Muscle layer of colon (tissue), 2 donors: ENCODE results near the gene TLNRD1.

ENCODE experiments used
- H3K27ac ChIP-seq: one replicate; pipeline ENCODE4 v1.7.0; 2013; ENCODE audit warnings: low read depth, mild to moderate bottlenecking, low read length, moderate library complexity
- H3K27me3 ChIP-seq, 2 donors: one replicate each; pipeline ENCODE4 v1.7.0; 2013; ENCODE audit warnings: low read length in 2 of 2, mild to moderate bottlenecking in 2 of 2; ENCODE audit not compliant: insufficient read depth in 2 of 2, control insufficient read depth in 1 of 2
- H3K36me3 ChIP-seq: one replicate; pipeline ENCODE4 v1.7.0; 2013; ENCODE audit warnings: mild to moderate bottlenecking, low read length; ENCODE audit not compliant: insufficient read depth
- H3K4me1 ChIP-seq: one replicate; pipeline ENCODE4 v1.7.0; 2013; ENCODE audit warnings: mild to moderate bottlenecking, low read length; ENCODE audit not compliant: insufficient read depth
- H3K4me3 ChIP-seq, 2 donors: one replicate each; pipeline ENCODE4 v1.7.0; 2013; ENCODE audit warnings: low read length in 2 of 2, low read depth in 1 of 2, mild to moderate bottlenecking in 1 of 2, moderate library complexity in 1 of 2
- H3K9ac ChIP-seq: one replicate; pipeline ENCODE4 v1.7.0; 2013; ENCODE audit warnings: low read length
- H3K9me3 ChIP-seq: one replicate; pipeline ENCODE4 v1.7.0; 2013; ENCODE audit warnings: mild to moderate bottlenecking, low read length
- donor health status: abdominal sarcoma.
- donor health status: Adenocarcinoma of cecum.

Gene TLNRD1

DNA sequence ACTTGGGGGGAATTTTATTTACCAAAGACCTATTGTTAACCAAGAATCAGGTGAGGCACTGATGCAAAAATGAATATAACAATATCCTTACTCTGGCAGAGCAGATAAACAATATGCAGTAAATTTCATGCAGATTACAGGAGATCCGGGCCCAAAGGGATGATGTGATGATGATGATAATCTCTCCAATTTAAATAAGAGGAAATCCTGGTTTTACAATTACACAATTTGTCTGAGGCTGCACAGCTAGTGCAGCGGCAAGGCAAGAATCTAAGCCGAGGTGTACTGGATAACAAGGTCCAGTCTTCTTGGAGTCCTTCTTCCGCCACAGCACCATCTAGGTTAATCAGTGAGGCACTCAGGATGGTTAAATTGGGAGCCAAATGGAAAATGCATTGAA is 8.7 kb upstream of the TLNRD1 start:
- Histone ChIP-seq H3K27ac (no peak overlapping the region), H3K36me3 (no peaks in the 10 kb centered on the region), H3K27me3 (no peaks in the 10 kb centered on the region), H3K4me3 (no peak overlapping the region), H3K4me1 (peaks cover 31% of the 10 kb centered on the region), H3K9me3 (no peaks in the 10 kb centered on the region), H3K9ac (no peak overlapping the region)

DNA sequence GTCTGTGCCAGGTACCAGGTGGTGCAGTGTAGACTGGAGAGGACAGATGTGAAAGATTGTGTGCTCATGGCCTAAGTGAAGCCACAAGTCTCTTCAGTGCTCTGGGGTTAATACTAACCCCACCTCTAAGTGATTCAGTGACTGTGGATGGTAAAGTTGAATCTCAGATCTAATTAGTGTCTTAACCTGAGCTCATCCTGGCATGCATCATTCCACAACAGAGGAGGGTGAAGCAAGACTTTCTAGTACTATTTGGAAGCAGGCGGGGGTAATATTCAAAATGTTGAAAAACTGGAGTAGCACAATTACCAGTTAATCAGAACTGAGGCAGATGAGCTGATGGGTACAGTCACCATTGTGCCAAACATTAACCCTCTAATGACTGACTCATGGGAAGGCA is 8.3 kb upstream of the TLNRD1 start:
- Histone ChIP-seq H3K27ac (no peak overlapping the region), H3K27me3 (no peaks in the 10 kb centered on the region), H3K36me3 (no peaks in the 10 kb centered on the region), H3K9ac (no peak overlapping the region), H3K4me3 (no peak overlapping the region), H3K9me3 (no peaks in the 10 kb centered on the region), H3K4me1 (peaks cover 31% of the 10 kb centered on the region)

DNA sequence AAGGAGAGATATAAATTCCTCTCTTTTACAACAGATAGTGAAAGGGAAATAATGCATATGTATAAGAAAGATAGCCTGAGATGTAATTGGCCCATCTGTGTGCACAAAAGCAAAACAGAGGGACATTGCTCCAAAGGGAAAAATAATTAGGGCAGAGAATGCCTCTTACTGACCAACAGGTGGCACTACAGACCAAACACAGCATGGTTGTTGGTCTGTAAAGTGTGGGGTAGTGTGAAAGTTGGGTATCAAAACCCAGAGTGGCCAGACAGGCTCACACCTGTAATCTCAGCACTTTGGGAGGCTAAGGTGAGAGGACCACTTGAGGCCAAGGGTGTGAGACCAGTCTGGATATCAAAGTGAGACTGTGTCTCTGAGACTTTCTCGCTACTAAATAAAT is 4.5 kb upstream of the TLNRD1 start:
- Histone ChIP-seq H3K4me1 (peaks cover 11% of the 10 kb centered on the region), H3K27me3 (no peaks in the 10 kb centered on the region), H3K36me3 (no peaks in the 10 kb centered on the region), H3K9ac (no peak overlapping the region), H3K9me3 (no peaks in the 10 kb centered on the region), H3K4me3 (no peak overlapping the region), H3K27ac (no peak overlapping the region)

DNA sequence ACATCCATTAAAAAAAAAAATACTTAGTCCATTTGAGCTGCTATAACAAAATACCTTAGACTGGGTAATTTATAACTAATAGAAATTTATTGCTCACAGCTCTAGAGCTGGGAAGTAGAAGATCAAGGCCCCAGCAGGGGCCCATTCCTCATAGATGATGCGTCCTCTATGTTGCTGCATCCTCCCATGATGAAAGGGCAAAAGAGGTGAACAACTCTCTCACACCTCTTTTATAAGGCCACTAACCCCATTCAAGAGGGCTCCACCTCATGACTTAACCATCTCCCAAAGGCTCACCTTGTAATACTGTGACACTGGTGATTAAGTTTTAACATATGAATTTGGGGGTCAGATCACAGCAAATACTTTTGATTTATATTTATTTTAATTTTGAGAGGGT is 3.0 kb upstream of the TLNRD1 start:
- Histone ChIP-seq H3K4me1 (peaks cover 9% of the 10 kb centered on the region), H3K27me3 (no peaks in the 10 kb centered on the region), H3K4me3 (no peak overlapping the region), H3K27ac (no peak overlapping the region), H3K9me3 (no peaks in the 10 kb centered on the region), H3K36me3 (no peaks in the 10 kb centered on the region), H3K9ac (no peak overlapping the region)

DNA sequence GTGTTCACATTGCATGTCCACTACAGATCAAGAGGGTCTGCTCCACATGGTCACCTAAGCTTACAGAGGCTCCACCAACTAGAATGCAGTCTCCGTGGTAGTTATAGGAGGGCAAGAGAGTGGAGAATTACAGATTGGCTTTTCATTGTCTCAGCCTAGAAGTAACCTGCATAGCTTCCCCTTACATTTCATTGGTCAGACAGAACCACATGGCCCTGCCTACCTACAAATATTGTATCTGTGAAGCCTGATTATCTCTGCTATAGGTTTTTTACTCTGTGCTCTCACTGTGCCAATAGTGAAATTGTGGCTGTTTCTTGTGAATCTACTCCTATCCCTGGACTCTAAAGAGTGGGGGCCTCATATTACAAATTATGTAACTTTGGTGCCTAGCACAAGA is 2.5 kb upstream of the TLNRD1 start:
- peaks cover 14% of the 10 kb centered on the region for H3K4me1 ChIP-seq
- H3K27ac ChIP-seq = no peak overlapping the region
- H3K9ac ChIP-seq = no peak overlapping the region
- no peaks in the 10 kb centered on the region for H3K27me3 ChIP-seq
- H3K9me3 ChIP-seq = no peaks in the 10 kb centered on the region
- no peak overlapping the region for H3K4me3 ChIP-seq
- peaks cover 2% of the 10 kb centered on the region for H3K36me3 ChIP-seq

DNA sequence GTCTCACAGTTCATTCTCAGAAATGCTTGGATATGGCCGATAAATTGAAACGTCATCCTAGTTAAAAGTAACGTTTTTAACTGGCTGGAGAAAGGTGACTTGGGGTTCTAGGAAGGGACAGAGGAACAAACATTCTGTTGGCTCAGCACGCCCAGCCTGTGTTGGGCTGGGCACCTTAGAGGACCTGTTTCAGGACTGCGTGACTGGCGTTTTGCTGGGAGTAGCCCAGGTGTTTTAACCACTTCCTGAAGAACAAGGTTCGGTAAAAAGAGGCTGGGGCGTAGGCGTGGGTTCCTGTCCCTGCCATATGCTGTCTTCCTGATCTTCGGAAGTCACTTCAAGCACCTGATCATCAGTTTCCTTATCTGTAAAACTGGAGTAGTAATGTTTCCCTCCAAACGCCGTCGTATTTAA is 1.1 kb upstream of the TLNRD1 start:
- H3K4me1 ChIP-seq = peaks cover 17% of the 10 kb centered on the region
- no peaks in the 10 kb centered on the region for H3K27me3 ChIP-seq
- H3K36me3 ChIP-seq = peaks cover 12% of the 10 kb centered on the region
- peak overlapping the region in 1 of 2 donors; percentile 92 for H3K4me3 ChIP-seq
- H3K27ac ChIP-seq = no peak overlapping the region
- H3K9me3 ChIP-seq = no peaks in the 10 kb centered on the region
- H3K9ac ChIP-seq = peak overlapping the region; percentile 89

DNA sequence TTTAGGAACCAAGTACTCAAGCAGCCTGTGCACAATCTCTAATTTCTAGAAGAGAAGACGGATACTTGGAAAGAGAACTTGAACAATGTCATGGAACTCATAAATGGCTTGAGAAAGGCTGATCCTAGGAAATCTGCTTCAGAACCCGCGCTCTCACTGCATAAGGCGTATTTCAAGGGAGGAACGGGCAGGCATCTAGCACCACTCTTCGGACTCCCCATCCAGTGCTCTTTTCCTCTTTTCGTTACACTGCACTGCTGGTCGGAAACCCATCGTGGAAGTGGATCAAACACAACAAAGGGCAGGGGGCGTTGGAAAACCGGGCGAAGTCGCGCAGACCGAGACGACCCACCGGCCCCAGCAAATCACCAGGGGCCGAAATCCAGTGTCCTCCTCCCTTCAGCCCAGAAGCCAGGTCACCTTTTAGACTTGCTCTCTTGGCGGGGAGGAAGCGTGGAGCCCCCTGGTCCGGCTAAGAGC is 539 bp upstream of the TLNRD1 start:
- peak overlapping the region; percentile 92 to 98 for H3K4me3 ChIP-seq
- peaks cover 12% of the 10 kb centered on the region for H3K36me3 ChIP-seq
- peaks cover 23% of the 10 kb centered on the region for H3K4me1 ChIP-seq
- H3K9ac ChIP-seq = peak overlapping the region; percentile 89
- H3K9me3 ChIP-seq = no peaks in the 10 kb centered on the region
- H3K27ac ChIP-seq = peak overlapping the region; percentile 98
- H3K27me3 ChIP-seq = no peaks in the 10 kb centered on the region

DNA sequence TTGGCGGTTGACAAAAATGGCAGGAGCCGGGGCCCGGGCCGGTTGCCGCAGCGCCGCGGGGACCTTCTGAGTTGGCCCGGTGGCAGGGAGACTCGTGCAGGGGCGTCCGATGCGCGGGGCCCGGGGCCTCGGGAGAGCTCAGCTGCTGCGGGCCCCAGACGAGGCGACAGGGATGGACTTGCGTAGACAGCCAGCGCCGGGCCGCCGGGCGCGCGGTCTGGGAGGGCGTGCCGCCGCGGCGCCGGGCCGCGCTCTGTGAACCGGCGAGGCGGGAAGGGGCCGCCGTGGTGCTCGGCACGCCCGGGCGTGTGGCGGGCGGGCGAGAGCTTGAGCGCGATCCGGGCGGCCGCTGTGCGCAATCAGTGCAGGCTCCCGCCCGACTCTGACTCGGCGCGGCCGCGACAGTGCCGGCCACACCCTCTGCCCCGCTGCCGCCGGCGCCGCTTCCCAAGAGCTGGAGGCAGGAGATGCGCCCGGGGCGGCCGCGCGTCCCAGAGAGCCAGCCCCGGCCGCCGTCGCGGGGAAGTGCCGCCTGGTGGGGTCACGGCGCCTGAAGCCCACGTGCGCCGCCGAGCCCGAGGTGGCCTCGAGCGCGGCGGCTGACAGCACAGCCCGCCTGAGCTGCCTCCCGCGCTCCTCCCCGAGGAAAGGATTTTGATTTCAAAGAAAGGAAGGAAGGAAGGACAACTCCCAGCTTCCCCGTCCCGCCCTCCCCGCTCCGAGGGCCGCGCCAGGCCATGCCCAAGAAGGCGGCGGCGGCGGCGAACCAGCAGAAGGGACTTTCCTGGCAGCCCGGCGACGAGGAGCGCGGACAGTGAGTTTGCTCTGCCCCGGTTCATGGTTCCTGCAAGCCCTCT is 657 bp downstream of the TLNRD1 start:
- Histone ChIP-seq H3K27ac (peak overlapping the region; percentile 98), H3K9me3 (no peaks in the 10 kb centered on the region), H3K4me3 (peak overlapping the region; percentile 92 to 98), H3K4me1 (peaks cover 23% of the 10 kb centered on the region), H3K9ac (peak overlapping the region; percentile 89), H3K27me3 (no peaks in the 10 kb centered on the region), H3K36me3 (peaks cover 12% of the 10 kb centered on the region)

DNA sequence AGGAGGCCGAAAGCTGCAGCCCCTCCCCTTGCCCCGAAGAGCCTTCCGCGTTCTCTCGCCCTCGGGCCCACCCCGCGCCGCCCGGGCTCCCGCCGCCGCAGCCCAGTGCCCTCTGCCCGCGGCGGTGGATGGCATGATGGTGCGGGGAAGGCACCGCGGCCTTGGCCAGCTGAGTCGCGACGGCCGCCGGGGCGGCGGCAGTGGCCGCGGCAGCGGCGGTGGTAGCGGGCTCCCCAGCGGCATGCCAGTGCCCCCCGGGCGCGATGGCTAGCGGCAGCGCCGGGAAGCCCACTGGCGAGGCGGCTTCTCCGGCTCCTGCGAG is 1.2 kb downstream of the TLNRD1 start:
- H3K9ac ChIP-seq = no peak overlapping the region
- no peaks in the 10 kb centered on the region for H3K27me3 ChIP-seq
- H3K9me3 ChIP-seq = no peaks in the 10 kb centered on the region
- peaks cover 12% of the 10 kb centered on the region for H3K36me3 ChIP-seq
- H3K27ac ChIP-seq = peak overlapping the region; percentile 74
- peak overlapping the region; percentile 92 to 98 for H3K4me3 ChIP-seq
- peaks cover 23% of the 10 kb centered on the region for H3K4me1 ChIP-seq

DNA sequence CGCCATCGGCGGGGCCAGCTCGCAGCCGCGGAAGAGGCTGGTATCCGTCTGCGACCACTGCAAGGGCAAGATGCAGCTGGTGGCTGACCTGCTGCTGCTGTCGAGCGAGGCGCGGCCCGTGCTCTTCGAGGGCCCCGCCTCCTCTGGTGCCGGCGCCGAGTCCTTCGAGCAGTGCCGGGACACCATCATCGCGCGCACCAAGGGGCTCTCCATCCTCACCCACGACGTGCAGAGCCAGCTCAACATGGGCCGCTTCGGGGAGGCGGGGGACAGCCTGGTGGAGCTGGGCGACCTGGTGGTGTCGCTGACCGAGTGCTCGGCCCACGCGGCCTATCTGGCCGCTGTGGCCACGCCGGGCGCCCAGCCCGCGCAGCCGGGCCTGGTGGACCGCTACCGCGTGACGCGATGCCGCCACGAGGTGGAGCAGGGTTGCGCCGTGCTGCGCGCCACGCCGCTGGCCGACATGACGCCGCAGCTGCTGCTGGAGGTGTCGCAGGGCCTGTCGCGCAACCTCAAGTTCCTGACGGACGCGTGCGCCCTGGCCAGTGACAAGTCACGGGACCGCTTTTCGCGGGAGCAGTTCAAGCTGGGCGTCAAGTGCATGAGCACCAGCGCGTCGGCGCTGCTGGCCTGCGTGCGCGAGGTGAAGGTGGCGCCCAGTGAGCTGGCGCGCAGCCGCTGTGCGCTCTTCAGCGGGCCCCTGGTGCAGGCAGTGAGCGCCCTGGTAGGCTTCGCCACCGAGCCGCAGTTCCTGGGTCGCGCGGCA is 1.8 kb downstream of the TLNRD1 start:
- H3K9ac ChIP-seq = no peak overlapping the region
- H3K27ac ChIP-seq = peak overlapping the region; percentile 74
- peaks cover 23% of the 10 kb centered on the region for H3K4me1 ChIP-seq
- H3K36me3 ChIP-seq = peaks cover 12% of the 10 kb centered on the region
- H3K9me3 ChIP-seq = no peaks in the 10 kb centered on the region
- H3K27me3 ChIP-seq = no peaks in the 10 kb centered on the region
- peak overlapping the region; percentile 92 to 98 for H3K4me3 ChIP-seq

DNA sequence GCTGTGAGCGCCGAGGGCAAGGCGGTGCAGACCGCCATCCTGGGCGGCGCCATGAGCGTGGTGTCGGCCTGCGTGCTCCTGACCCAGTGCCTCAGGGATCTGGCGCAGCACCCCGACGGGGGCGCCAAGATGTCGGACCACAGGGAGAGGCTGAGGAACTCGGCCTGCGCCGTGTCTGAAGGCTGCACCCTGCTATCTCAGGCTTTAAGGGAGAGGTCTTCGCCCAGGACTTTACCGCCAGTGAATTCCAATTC is 2.3 kb downstream of the TLNRD1 start:
- peaks cover 12% of the 10 kb centered on the region for H3K36me3 ChIP-seq
- no peak overlapping the region for H3K9ac ChIP-seq
- H3K27me3 ChIP-seq = no peaks in the 10 kb centered on the region
- H3K4me3 ChIP-seq = peak overlapping the region in 1 of 2 donors; percentile 92
- peaks cover 23% of the 10 kb centered on the region for H3K4me1 ChIP-seq
- H3K9me3 ChIP-seq = no peaks in the 10 kb centered on the region
- H3K27ac ChIP-seq = no peak overlapping the region
